ENCODE data around the gene PTPRZ1.

DNA sequence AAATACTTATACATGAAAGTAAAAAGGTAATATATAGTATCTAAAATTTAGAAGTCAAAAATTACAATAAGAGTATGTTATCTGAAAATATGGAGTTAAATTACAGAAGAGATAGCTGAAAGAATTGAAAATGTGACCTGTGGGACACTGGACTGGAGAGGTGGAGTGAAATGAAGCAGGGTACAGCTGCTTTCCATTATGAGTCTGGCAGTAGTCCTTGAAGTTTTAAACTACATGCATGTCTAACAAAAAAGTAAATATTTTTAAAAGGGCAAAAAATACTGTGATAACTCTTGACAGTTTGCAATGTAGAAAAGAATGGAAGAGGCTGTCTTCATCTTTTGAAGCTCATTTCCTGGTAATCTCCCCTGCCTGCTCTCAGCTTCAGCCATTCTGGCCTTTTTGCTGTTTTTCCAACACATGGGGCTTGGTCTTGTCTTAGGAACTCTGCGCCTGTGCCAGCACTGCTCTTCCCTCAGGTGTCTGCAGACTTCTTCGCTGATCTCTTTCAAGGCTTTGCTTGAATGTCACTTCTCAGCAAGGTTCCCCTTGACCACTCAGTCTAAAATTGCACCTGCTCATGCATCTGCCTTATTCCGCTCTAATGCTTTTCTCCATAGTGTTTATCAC is 36.9 kb downstream of the PTPRZ1 start:
- TF ChIP-seq, protein P1, sequence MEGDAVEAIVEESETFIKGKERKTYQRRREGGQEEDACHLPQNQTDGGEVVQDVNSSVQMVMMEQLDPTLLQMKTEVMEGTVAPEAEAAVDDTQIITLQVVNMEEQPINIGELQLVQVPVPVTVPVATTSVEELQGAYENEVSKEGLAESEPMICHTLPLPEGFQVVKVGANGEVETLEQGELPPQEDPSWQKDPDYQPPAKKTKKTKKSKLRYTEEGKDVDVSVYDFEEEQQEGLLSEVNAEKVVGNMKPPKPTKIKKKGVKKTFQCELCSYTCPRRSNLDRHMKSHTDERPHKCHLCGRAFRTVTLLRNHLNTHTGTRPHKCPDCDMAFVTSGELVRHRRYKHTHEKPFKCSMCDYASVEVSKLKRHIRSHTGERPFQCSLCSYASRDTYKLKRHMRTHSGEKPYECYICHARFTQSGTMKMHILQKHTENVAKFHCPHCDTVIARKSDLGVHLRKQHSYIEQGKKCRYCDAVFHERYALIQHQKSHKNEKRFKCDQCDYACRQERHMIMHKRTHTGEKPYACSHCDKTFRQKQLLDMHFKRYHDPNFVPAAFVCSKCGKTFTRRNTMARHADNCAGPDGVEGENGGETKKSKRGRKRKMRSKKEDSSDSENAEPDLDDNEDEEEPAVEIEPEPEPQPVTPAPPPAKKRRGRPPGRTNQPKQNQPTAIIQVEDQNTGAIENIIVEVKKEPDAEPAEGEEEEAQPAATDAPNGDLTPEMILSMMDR (conservative IDR thresholded peaks at IDR 0.05 in 1 of 2, IDR thresholded peaks at IDR 0.05 in 1 of 2; ENCODE audit: extremely low read depth in 1 of 2, insufficient read depth in 1 of 2, low read depth in 1 of 2, low read length in 2 of 2): no peak
- no peak for TF ChIP-seq EZH2 (IDR thresholded peaks at IDR 0.05; ENCODE audit: borderline replicate concordance, low read length)

Data from mammary epithelial cell (primary cell).